Vagina (tissue), 2 donors: ENCODE measurements around the gene NTRK3.

Experiments used
- POLR2A ChIP-seq, 2 donors: fragments of 450-650 bp; IDR thresholded peaks; one replicate each; pipeline ENCODE4 v1.6.1; 2017; ENCODE audit warnings: antibody characterized with exemption in 2 of 2, mild to moderate bottlenecking in 2 of 2, moderate library complexity in 2 of 2
- POLR2AphosphoS5 ChIP-seq, 2 donors: sonication (generic); formaldehyde crosslinking; IDR thresholded peaks; one replicate each; pipeline ENCODE4 v1.9.0; 2017; ENCODE audit warnings: antibody characterized with exemption in 2 of 2, mild to moderate bottlenecking in 2 of 2, low read depth in 1 of 2; ENCODE audit not compliant: insufficient read depth in 1 of 2
- TF ChIP-seq, protein P1 (sequence below), 3 experiments: fragments of 450-650 bp in 2 of 3; fragments of 200-600 bp in 1 of 3; sonication (generic) in 1 of 3; IDR thresholded peaks; one replicate each; pipeline ENCODE4 v1.5.1; 2017 to 2019; ENCODE audit warnings: antibody characterized with exemption in 3 of 3, mild to moderate bottlenecking in 2 of 3, moderate library complexity in 2 of 3

DNA sequence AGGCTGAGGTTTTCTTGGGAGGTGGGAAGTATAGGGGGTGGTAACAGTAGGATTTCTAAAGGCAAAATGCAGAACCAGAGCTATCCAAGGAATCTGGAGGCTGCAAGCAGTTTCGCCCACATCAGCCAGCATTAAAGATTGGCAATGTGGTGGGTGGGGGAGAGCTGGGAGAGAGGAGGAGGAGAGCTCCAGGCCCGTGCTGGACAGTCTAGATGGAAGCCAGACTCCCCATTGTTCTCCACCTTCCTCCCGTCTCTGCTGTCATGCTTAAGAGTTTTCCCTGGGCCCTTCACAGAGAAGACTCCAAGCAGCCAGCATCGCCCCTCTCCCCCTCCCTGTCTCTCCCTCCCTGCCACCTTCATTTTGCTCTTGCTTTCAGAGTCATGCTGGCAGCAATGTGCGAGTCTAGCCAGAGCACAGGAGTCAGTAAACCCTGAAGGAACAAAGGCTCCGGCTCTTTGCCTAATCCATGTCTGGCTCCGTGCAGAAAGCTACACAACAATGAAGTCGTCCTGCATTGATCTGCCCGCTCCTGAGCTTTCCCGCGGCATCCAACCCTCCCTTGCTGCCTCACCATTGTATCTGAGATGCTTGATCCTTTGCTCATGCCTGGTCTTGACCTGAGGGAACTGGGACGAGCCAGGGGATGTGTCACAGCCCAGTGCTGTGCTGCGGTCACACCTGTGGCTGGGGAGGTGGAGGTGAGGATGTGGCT lies 282.9 kb downstream of the NTRK3 start:
- TF ChIP-seq, protein P1, sequence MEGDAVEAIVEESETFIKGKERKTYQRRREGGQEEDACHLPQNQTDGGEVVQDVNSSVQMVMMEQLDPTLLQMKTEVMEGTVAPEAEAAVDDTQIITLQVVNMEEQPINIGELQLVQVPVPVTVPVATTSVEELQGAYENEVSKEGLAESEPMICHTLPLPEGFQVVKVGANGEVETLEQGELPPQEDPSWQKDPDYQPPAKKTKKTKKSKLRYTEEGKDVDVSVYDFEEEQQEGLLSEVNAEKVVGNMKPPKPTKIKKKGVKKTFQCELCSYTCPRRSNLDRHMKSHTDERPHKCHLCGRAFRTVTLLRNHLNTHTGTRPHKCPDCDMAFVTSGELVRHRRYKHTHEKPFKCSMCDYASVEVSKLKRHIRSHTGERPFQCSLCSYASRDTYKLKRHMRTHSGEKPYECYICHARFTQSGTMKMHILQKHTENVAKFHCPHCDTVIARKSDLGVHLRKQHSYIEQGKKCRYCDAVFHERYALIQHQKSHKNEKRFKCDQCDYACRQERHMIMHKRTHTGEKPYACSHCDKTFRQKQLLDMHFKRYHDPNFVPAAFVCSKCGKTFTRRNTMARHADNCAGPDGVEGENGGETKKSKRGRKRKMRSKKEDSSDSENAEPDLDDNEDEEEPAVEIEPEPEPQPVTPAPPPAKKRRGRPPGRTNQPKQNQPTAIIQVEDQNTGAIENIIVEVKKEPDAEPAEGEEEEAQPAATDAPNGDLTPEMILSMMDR (IDR thresholded peaks at IDR 0.05): no peak
- TF ChIP-seq POLR2A (IDR thresholded peaks at IDR 0.05) (no peak), POLR2AphosphoS5 (IDR thresholded peaks at IDR 0.05; ENCODE audit: insufficient read depth in 1 of 2, low read depth in 1 of 2) (no peak)
